ENCODE measurements around the gene TSPAN7.

DNA sequence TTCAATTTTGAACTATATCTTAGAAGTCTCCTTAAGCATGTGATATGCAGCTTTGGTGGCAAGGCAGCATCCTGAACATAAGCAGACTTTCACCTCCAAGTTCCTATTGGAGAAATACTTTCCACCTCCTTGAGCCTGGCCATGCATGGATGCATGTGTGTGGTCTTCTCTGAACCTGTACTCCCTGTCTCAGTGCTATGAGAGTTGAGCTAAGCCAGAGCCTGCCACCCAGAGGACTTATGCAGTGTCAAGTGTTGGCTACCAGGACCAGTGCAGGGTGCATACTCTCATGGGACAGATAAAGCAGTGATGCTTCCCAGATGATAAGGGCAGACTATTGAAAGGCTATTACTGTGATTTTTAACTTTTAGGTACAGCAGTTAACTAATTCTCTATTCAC, 105.6 kb downstream of the TSPAN7 start:
- no peak for TF ChIP-seq CTCF (conservative IDR thresholded peaks at IDR 0.05)
- no peak for TF ChIP-seq EZH2 (IDR thresholded peaks at IDR 0.05; ENCODE audit: low read depth)
